Measurements from ENCODE around the gene STXBP3.
"Not testable (repeated sequence)": the region's sequence is repeated elsewhere in the genome, so short reads cannot be mapped to it uniquely, and the experiment has no call there.

Gene STXBP3

GRCh38 chr1:108779455-108779854, 33.0 kb downstream of the STXBP3 start:
- no peak overlapping the region for H3K4me3 ChIP-seq (ENCODE audit: low read depth, low read length)
- no peaks in the 10 kb centered on the region for H3K27me3 ChIP-seq (ENCODE audit: control insufficient read depth, insufficient read depth, low read length)
- no peak overlapping the region for H3K9ac ChIP-seq (ENCODE audit: low read length)
- no peak overlapping the region for H3K27ac ChIP-seq (ENCODE audit: low read depth, low read length)
- H3K36me3 ChIP-seq (ENCODE audit: control insufficient read depth, insufficient read depth, low read length) = peaks cover 74% of the 10 kb centered on the region
- peaks cover 13% of the 10 kb centered on the region for H3K9me3 ChIP-seq (ENCODE audit: control insufficient read depth, insufficient read depth, low read depth, low read length)
- H3K4me1 ChIP-seq (ENCODE audit: control insufficient read depth, insufficient read depth, low read length) = no peaks in the 10 kb centered on the region

DNA sequence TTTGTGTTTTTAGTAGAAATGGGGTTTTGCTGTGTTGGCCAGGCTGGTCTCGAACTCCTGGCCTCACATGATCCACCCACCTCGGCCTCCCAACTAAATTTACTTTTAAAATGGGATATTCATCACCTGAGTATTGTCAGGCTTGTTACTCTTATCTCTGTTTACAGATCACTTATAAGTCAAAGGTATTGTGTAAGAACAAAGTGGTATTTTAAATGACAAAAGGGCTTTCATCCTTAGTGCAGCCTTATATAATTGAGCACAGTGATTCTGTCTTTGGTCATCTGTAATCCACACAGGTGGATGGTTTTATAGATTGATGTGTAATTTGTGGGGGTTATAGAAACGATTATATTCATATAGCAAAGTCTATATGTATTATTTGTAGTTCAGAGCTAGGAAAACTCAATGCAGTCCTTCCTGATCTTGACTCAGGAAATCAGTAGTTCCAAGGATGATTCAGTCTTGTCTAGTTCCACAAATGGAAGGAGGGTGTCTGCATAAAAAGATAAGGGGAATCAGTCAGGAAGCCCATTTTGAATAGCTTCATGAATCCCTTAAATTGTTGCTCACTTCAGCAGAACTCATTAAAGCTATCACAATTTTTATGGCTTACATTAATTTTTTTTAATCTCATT, 34.6 kb downstream of the STXBP3 start:
- H3K9me3 ChIP-seq (ENCODE audit: control insufficient read depth, insufficient read depth, low read depth, low read length) = peaks cover 28% of the 10 kb centered on the region
- H3K27ac ChIP-seq (ENCODE audit: low read depth, low read length) = no peak overlapping the region
- no peaks in the 10 kb centered on the region for H3K4me1 ChIP-seq (ENCODE audit: control insufficient read depth, insufficient read depth, low read length)
- H3K36me3 ChIP-seq (ENCODE audit: control insufficient read depth, insufficient read depth, low read length) = peaks cover 81% of the 10 kb centered on the region
- H3K9ac ChIP-seq (ENCODE audit: low read length) = no peak overlapping the region
- H3K4me3 ChIP-seq (ENCODE audit: low read depth, low read length) = no peak overlapping the region
- no peaks in the 10 kb centered on the region for H3K27me3 ChIP-seq (ENCODE audit: control insufficient read depth, insufficient read depth, low read length)

DNA sequence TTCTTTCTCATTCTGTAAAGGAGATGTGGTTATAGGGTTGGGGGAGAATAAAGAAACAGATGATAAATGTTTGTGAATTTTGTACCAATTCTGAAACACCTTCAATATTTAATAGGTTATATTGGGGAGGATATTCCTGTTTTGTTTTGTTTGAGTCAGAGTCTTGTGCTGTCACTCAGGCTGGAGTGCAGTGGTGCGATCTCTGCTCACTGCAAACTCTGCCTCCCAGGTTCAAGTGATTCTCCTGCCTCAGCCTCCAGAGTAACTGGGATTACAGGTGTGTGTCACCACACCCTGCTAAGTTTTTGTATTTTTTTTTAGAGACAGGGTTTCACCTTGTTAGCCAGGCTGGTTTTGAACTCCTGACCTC, 35.1 kb downstream of the STXBP3 start:
- H3K4me1 ChIP-seq (ENCODE audit: control insufficient read depth, insufficient read depth, low read length); H3K4me3 ChIP-seq (ENCODE audit: low read depth, low read length); H3K27me3 ChIP-seq (ENCODE audit: control insufficient read depth, insufficient read depth, low read length); H3K9ac ChIP-seq (ENCODE audit: low read length); H3K27ac ChIP-seq (ENCODE audit: low read depth, low read length): not testable (repeated sequence)
- peaks cover 33% of the 10 kb centered on the region for H3K9me3 ChIP-seq (ENCODE audit: control insufficient read depth, insufficient read depth, low read depth, low read length)
- peaks cover 83% of the 10 kb centered on the region for H3K36me3 ChIP-seq (ENCODE audit: control insufficient read depth, insufficient read depth, low read length)

- Histone ChIP-seq H3K27me3 (ENCODE audit: control insufficient read depth, insufficient read depth, low read length) (no peaks in the 10 kb centered on the region), H3K9ac (ENCODE audit: low read length) (no peak overlapping the region), H3K4me1 (ENCODE audit: control insufficient read depth, insufficient read depth, low read length) (no peaks in the 10 kb centered on the region), H3K36me3 (ENCODE audit: control insufficient read depth, insufficient read depth, low read length) (peaks cover 66% of the 10 kb centered on the region), H3K9me3 (ENCODE audit: control insufficient read depth, insufficient read depth, low read depth, low read length) (peaks cover 35% of the 10 kb centered on the region), H3K4me3 (ENCODE audit: low read depth, low read length) (no peak overlapping the region), H3K27ac (ENCODE audit: low read depth, low read length) (no peak overlapping the region)
Measured at GRCh38 chr1:108785264-108785663, 38.8 kb downstream of the STXBP3 start.

DNA sequence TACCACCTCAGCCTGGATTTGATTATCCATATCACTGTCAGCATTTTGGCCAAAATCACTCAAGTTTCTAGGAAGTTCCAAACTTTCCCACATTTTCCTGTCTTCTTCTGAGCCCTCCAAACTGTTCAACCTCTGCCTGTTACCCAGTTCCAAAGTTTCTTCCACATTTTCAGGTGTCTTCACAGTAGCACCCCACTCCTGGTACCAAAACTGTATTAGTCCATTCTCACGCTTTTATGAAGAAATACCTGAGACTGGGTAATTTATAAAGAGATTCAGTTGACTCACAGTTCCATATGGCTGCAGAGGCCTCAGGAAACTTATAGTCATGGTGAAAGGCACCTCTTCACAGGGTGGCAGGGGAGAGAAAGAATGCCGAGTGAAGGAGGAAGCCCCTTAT, 39.4 kb downstream of the STXBP3 start:
- H3K27ac ChIP-seq (ENCODE audit: low read depth, low read length) = no peak overlapping the region
- no peak overlapping the region for H3K4me3 ChIP-seq (ENCODE audit: low read depth, low read length)
- H3K36me3 ChIP-seq (ENCODE audit: control insufficient read depth, insufficient read depth, low read length) = peaks cover 65% of the 10 kb centered on the region

GRCh38 chr1:108791790-108792189, 45.3 kb downstream of the STXBP3 start:
- H3K4me1 ChIP-seq (ENCODE audit: control insufficient read depth, insufficient read depth, low read length) = no peaks in the 10 kb centered on the region
- peaks cover 11% of the 10 kb centered on the region for H3K9me3 ChIP-seq (ENCODE audit: control insufficient read depth, insufficient read depth, low read depth, low read length)
- no peak overlapping the region for H3K9ac ChIP-seq (ENCODE audit: low read length)
- H3K4me3 ChIP-seq (ENCODE audit: low read depth, low read length) = no peak overlapping the region
- H3K27ac ChIP-seq (ENCODE audit: low read depth, low read length) = no peak overlapping the region
- peaks cover 51% of the 10 kb centered on the region for H3K36me3 ChIP-seq (ENCODE audit: control insufficient read depth, insufficient read depth, low read length)
- no peaks in the 10 kb centered on the region for H3K27me3 ChIP-seq (ENCODE audit: control insufficient read depth, insufficient read depth, low read length)

More for the DNA sequence above, 39.4 kb downstream of the STXBP3 start:
- H3K9ac ChIP-seq (ENCODE audit: low read length) = no peak overlapping the region
- peaks cover 35% of the 10 kb centered on the region for H3K9me3 ChIP-seq (ENCODE audit: control insufficient read depth, insufficient read depth, low read depth, low read length)
- H3K4me1 ChIP-seq (ENCODE audit: control insufficient read depth, insufficient read depth, low read length) = no peaks in the 10 kb centered on the region
- H3K27me3 ChIP-seq (ENCODE audit: control insufficient read depth, insufficient read depth, low read length) = no peaks in the 10 kb centered on the region

DNA sequence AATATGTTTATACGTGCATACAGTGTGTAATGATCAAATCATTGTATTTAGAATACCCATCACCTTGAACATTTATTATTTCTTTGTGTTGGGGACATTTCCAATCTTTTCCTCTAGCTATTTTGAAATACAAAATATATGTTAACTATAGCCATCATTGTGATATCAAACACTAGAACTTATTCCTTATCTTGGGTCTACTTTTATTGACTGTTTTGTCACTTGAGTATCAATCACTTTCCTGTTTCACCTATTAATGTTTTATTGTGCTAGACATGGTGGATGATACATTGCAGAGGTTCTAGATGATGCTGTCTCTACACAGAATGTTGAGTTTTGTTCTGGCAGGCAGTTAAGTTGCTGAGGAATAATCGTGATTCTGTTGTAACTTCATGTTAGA, 45.9 kb downstream of the STXBP3 start:
- Histone ChIP-seq H3K36me3 (ENCODE audit: control insufficient read depth, insufficient read depth, low read length) (peaks cover 55% of the 10 kb centered on the region), H3K27me3 (ENCODE audit: control insufficient read depth, insufficient read depth, low read length) (no peaks in the 10 kb centered on the region), H3K9me3 (ENCODE audit: control insufficient read depth, insufficient read depth, low read depth, low read length) (peaks cover 11% of the 10 kb centered on the region), H3K4me3 (ENCODE audit: low read depth, low read length) (no peak overlapping the region), H3K27ac (ENCODE audit: low read depth, low read length) (no peak overlapping the region), H3K9ac (ENCODE audit: low read length) (no peak overlapping the region), H3K4me1 (ENCODE audit: control insufficient read depth, insufficient read depth, low read length) (no peaks in the 10 kb centered on the region)

DNA sequence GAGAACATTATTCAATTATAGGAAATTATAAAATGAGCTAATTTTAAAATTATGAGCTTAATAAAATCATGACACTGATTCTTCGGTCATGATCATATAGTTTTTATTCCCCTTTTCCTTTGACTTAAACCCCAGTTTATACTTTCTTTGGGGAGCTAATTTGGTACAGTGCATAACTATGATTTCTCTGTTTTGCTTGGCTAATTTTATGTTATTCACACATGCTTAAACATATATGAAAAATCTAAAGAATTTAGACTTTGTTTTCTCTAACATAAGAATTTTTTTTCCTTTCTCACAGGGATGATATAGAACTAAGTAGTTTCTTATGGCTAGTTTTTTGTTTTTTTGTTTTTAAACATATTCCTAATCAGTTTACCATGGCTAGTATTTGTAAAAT, 52.5 kb downstream of the STXBP3 start:
- H3K27ac ChIP-seq (ENCODE audit: low read depth, low read length) = no peak overlapping the region
- H3K4me1 ChIP-seq (ENCODE audit: control insufficient read depth, insufficient read depth, low read length) = no peaks in the 10 kb centered on the region
- no peak overlapping the region for H3K4me3 ChIP-seq (ENCODE audit: low read depth, low read length)
- H3K9me3 ChIP-seq (ENCODE audit: control insufficient read depth, insufficient read depth, low read depth, low read length) = no peaks in the 10 kb centered on the region
- no peaks in the 10 kb centered on the region for H3K27me3 ChIP-seq (ENCODE audit: control insufficient read depth, insufficient read depth, low read length)
- no peak overlapping the region for H3K9ac ChIP-seq (ENCODE audit: low read length)
- H3K36me3 ChIP-seq (ENCODE audit: control insufficient read depth, insufficient read depth, low read length) = peaks cover 49% of the 10 kb centered on the region

DNA sequence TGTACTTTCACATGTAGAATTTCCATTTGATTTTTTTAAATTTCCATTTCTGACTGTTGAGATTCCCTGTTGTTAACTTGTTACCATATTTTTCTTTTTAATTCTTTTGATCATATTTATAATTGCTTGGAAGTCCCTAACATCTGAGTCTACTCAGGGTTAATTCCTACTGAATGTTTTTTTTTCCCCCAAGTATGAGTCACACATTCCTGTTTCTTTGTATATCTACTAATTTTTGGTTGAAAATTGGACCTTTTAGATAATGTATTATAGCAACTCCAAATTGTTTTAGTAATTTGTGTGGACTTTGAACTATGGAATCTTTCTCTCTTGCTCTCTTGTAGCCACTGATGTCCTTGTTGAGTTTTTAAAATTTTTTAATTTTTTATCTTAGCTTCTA, 54.6 kb downstream of the STXBP3 start:
- Histone ChIP-seq H3K4me1 (ENCODE audit: control insufficient read depth, insufficient read depth, low read length) (no peaks in the 10 kb centered on the region), H3K4me3 (ENCODE audit: low read depth, low read length) (no peak overlapping the region), H3K9ac (ENCODE audit: low read length) (no peak overlapping the region), H3K9me3 (ENCODE audit: control insufficient read depth, insufficient read depth, low read depth, low read length) (no peaks in the 10 kb centered on the region), H3K27ac (ENCODE audit: low read depth, low read length) (no peak overlapping the region), H3K36me3 (ENCODE audit: control insufficient read depth, insufficient read depth, low read length) (peaks cover 42% of the 10 kb centered on the region), H3K27me3 (ENCODE audit: control insufficient read depth, insufficient read depth, low read length) (no peaks in the 10 kb centered on the region)

DNA sequence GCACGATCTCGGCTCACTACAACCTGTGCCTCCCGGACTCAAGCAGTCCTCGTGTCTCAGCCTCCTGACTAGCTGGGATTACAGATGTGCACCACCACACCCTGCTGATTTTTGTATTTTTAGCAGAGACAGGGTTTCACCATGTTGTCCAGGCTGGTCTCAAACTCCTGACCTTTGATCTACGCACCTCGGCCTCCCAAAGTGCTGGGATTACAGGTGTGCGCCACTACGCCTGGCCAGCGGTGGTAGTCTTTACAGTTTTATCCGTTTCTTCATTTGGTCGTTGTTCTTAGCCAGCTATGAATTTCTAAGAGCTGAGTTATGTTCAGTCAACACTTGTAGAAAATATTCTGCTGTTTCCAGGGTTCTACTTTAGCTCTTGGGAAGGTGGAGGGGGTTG, 57.1 kb downstream of the STXBP3 start:
- Histone ChIP-seq H3K4me3 (ENCODE audit: low read depth, low read length) (no peak overlapping the region), H3K4me1 (ENCODE audit: control insufficient read depth, insufficient read depth, low read length) (no peaks in the 10 kb centered on the region), H3K27me3 (ENCODE audit: control insufficient read depth, insufficient read depth, low read length) (no peaks in the 10 kb centered on the region), H3K9ac (ENCODE audit: low read length) (no peak overlapping the region), H3K27ac (ENCODE audit: low read depth, low read length) (no peak overlapping the region), H3K9me3 (ENCODE audit: control insufficient read depth, insufficient read depth, low read depth, low read length) (no peaks in the 10 kb centered on the region), H3K36me3 (ENCODE audit: control insufficient read depth, insufficient read depth, low read length) (peaks cover 39% of the 10 kb centered on the region)

DNA sequence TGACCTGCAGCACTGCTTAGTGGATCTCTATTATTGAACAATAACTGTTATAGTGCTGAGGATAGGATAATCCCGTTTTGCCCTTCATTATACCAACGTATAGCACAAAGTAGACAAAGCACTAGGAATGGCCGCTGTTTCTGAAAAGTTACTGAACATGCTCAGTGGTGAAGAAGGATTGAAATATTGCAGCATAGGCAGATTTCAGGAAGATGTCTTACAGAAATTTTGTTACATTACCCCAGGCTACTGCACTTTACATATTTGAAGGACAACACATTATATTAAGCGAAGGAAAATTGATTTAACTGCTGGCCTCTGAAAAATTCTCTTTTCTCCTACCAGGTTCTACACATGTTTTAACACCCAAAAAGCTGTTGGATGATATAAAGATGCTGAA, 62.0 kb downstream of the STXBP3 start:
- Histone ChIP-seq H3K27me3 (ENCODE audit: control insufficient read depth, insufficient read depth, low read length) (no peaks in the 10 kb centered on the region), H3K4me1 (ENCODE audit: control insufficient read depth, insufficient read depth, low read length) (no peaks in the 10 kb centered on the region), H3K27ac (ENCODE audit: low read depth, low read length) (no peak overlapping the region), H3K4me3 (ENCODE audit: low read depth, low read length) (no peak overlapping the region), H3K36me3 (ENCODE audit: control insufficient read depth, insufficient read depth, low read length) (peaks cover 18% of the 10 kb centered on the region), H3K9me3 (ENCODE audit: control insufficient read depth, insufficient read depth, low read depth, low read length) (no peaks in the 10 kb centered on the region), H3K9ac (ENCODE audit: low read length) (no peak overlapping the region)

- Histone ChIP-seq H3K36me3 (ENCODE audit: control insufficient read depth, insufficient read depth, low read length) (peaks cover 12% of the 10 kb centered on the region; the same call in 1 of the 2 replicates), H3K27me3 (ENCODE audit: control insufficient read depth, insufficient read depth, low read length) (no peaks in the 10 kb centered on the region), H3K27ac (ENCODE audit: low read depth, low read length) (no peak overlapping the region), H3K9ac (ENCODE audit: low read length) (no peak overlapping the region), H3K4me3 (ENCODE audit: low read depth, low read length) (no peak overlapping the region), H3K9me3 (ENCODE audit: control insufficient read depth, insufficient read depth, low read depth, low read length) (no peaks in the 10 kb centered on the region), H3K4me1 (ENCODE audit: control insufficient read depth, insufficient read depth, low read length) (peaks cover 22% of the 10 kb centered on the region)
Measured at GRCh38 chr1:108811611-108812010, 65.1 kb downstream of the STXBP3 start.

All from HUES6 (cell line).